Measurements from ENCODE around the gene SFT2D3.

SFT2D3 gene

GRCh38 chr2:127705391-127706065 is 4.2 kb downstream of the SFT2D3 start:
- peaks cover 33% of the 10 kb centered on the region for H3K4me1 ChIP-seq (ENCODE audit: insufficient read depth, low read length)
- H3K27ac ChIP-seq (ENCODE audit: low read depth, low read length) = no peak overlapping the region
- H3K9ac ChIP-seq (ENCODE audit: low read length) = no peak overlapping the region
- no peak overlapping the region for H3K4me3 ChIP-seq (ENCODE audit: low read depth in 1 of 2, low read length in 2 of 2)
- no peaks in the 10 kb centered on the region for H3K27me3 ChIP-seq (ENCODE audit: control insufficient read depth in 1 of 2, insufficient read depth in 2 of 2, low read length in 2 of 2)
- peaks cover 58% of the 10 kb centered on the region for H3K36me3 ChIP-seq (ENCODE audit: insufficient read depth, low read length)
- no peaks in the 10 kb centered on the region for H3K9me3 ChIP-seq (ENCODE audit: low read length)

GRCh38 chr2:127706215-127706990 is 5.1 kb downstream of the SFT2D3 start:
- Histone ChIP-seq H3K27ac (ENCODE audit: low read depth, low read length) (no peak overlapping the region), H3K4me3 (ENCODE audit: low read depth in 1 of 2, low read length in 2 of 2) (no peak overlapping the region), H3K4me1 (ENCODE audit: insufficient read depth, low read length) (peaks cover 29% of the 10 kb centered on the region), H3K9me3 (ENCODE audit: low read length) (no peaks in the 10 kb centered on the region), H3K27me3 (ENCODE audit: control insufficient read depth in 1 of 2, insufficient read depth in 2 of 2, low read length in 2 of 2) (no peaks in the 10 kb centered on the region), H3K36me3 (ENCODE audit: insufficient read depth, low read length) (peaks cover 60% of the 10 kb centered on the region), H3K9ac (ENCODE audit: low read length) (no peak overlapping the region)

- Histone ChIP-seq H3K27me3 (ENCODE audit: control insufficient read depth in 1 of 2, insufficient read depth in 2 of 2, low read length in 2 of 2) (no peaks in the 10 kb centered on the region), H3K27ac (ENCODE audit: low read depth, low read length) (no peak overlapping the region), H3K4me3 (ENCODE audit: low read depth in 1 of 2, low read length in 2 of 2) (no peak overlapping the region), H3K9ac (ENCODE audit: low read length) (no peak overlapping the region), H3K4me1 (ENCODE audit: insufficient read depth, low read length) (peaks cover 19% of the 10 kb centered on the region), H3K36me3 (ENCODE audit: insufficient read depth, low read length) (peaks cover 59% of the 10 kb centered on the region), H3K9me3 (ENCODE audit: low read length) (no peaks in the 10 kb centered on the region)
Observed at GRCh38 chr2:127707890-127708648, 6.8 kb downstream of the SFT2D3 start.

GRCh38 chr2:127709336-127709735 is 8.0 kb downstream of the SFT2D3 start:
- peaks cover 10% of the 10 kb centered on the region for H3K4me1 ChIP-seq (ENCODE audit: insufficient read depth, low read length)
- no peak overlapping the region for H3K9ac ChIP-seq (ENCODE audit: low read length)
- H3K36me3 ChIP-seq (ENCODE audit: insufficient read depth, low read length) = peaks cover 55% of the 10 kb centered on the region

GRCh38 chr2:127712999-127713398 is 11.7 kb downstream of the SFT2D3 start:
- no peaks in the 10 kb centered on the region for H3K9me3 ChIP-seq (ENCODE audit: low read length)
- H3K9ac ChIP-seq (ENCODE audit: low read length) = no peak overlapping the region
- no peak overlapping the region for H3K27ac ChIP-seq (ENCODE audit: low read depth, low read length)
- H3K27me3 ChIP-seq (ENCODE audit: control insufficient read depth in 1 of 2, insufficient read depth in 2 of 2, low read length in 2 of 2) = no peaks in the 10 kb centered on the region
- no peak overlapping the region for H3K4me3 ChIP-seq (ENCODE audit: low read depth in 1 of 2, low read length in 2 of 2)
- H3K36me3 ChIP-seq (ENCODE audit: insufficient read depth, low read length) = peaks cover 46% of the 10 kb centered on the region
- peaks cover 7% of the 10 kb centered on the region for H3K4me1 ChIP-seq (ENCODE audit: insufficient read depth, low read length)

More at GRCh38 chr2:127709336-127709735, 8.0 kb downstream of the SFT2D3 start:
- H3K27me3 ChIP-seq (ENCODE audit: control insufficient read depth in 1 of 2, insufficient read depth in 2 of 2, low read length in 2 of 2) = no peaks in the 10 kb centered on the region
- H3K9me3 ChIP-seq (ENCODE audit: low read length) = no peaks in the 10 kb centered on the region
- no peak overlapping the region for H3K4me3 ChIP-seq (ENCODE audit: low read depth in 1 of 2, low read length in 2 of 2)
- H3K27ac ChIP-seq (ENCODE audit: low read depth, low read length) = no peak overlapping the region

GRCh38 chr2:127713562-127713961 is 12.3 kb downstream of the SFT2D3 start:
- no peak overlapping the region for H3K4me3 ChIP-seq (ENCODE audit: low read depth in 1 of 2, low read length in 2 of 2)
- peaks cover 1% of the 10 kb centered on the region for H3K4me1 ChIP-seq (ENCODE audit: insufficient read depth, low read length)
- H3K27ac ChIP-seq (ENCODE audit: low read depth, low read length) = no peak overlapping the region
- H3K9me3 ChIP-seq (ENCODE audit: low read length) = no peaks in the 10 kb centered on the region
- no peak overlapping the region for H3K9ac ChIP-seq (ENCODE audit: low read length)
- peaks cover 46% of the 10 kb centered on the region for H3K36me3 ChIP-seq (ENCODE audit: insufficient read depth, low read length)
- no peaks in the 10 kb centered on the region for H3K27me3 ChIP-seq (ENCODE audit: control insufficient read depth in 1 of 2, insufficient read depth in 2 of 2, low read length in 2 of 2)

- H3K27ac ChIP-seq (ENCODE audit: low read depth, low read length) = no peak overlapping the region
- H3K27me3 ChIP-seq (ENCODE audit: control insufficient read depth in 1 of 2, insufficient read depth in 2 of 2, low read length in 2 of 2) = no peaks in the 10 kb centered on the region
- H3K9ac ChIP-seq (ENCODE audit: low read length) = no peak overlapping the region
- H3K4me3 ChIP-seq (ENCODE audit: low read depth in 1 of 2, low read length in 2 of 2) = no peak overlapping the region
- H3K36me3 ChIP-seq (ENCODE audit: insufficient read depth, low read length) = peaks cover 47% of the 10 kb centered on the region
- no peaks in the 10 kb centered on the region for H3K4me1 ChIP-seq (ENCODE audit: insufficient read depth, low read length)
- H3K9me3 ChIP-seq (ENCODE audit: low read length) = no peaks in the 10 kb centered on the region
Observed at GRCh38 chr2:127715778-127716449, 14.6 kb downstream of the SFT2D3 start.

- Histone ChIP-seq H3K9me3 (ENCODE audit: low read length) (no peaks in the 10 kb centered on the region), H3K27ac (ENCODE audit: low read depth, low read length) (no peak overlapping the region), H3K4me1 (ENCODE audit: insufficient read depth, low read length) (no peaks in the 10 kb centered on the region), H3K4me3 (ENCODE audit: low read depth in 1 of 2, low read length in 2 of 2) (no peak overlapping the region), H3K27me3 (ENCODE audit: control insufficient read depth in 1 of 2, insufficient read depth in 2 of 2, low read length in 2 of 2) (no peaks in the 10 kb centered on the region), H3K9ac (ENCODE audit: low read length) (no peak overlapping the region), H3K36me3 (ENCODE audit: insufficient read depth, low read length) (peaks cover 66% of the 10 kb centered on the region)
Observed at GRCh38 chr2:127718271-127718670, 17.0 kb downstream of the SFT2D3 start.

GRCh38 chr2:127719301-127720218 is 18.3 kb downstream of the SFT2D3 start:
- no peaks in the 10 kb centered on the region for H3K4me1 ChIP-seq (ENCODE audit: insufficient read depth, low read length)
- H3K36me3 ChIP-seq (ENCODE audit: insufficient read depth, low read length) = peaks cover 67% of the 10 kb centered on the region
- H3K27me3 ChIP-seq (ENCODE audit: control insufficient read depth in 1 of 2, insufficient read depth in 2 of 2, low read length in 2 of 2) = no peaks in the 10 kb centered on the region
- no peak overlapping the region for H3K9ac ChIP-seq (ENCODE audit: low read length)
- H3K9me3 ChIP-seq (ENCODE audit: low read length) = no peaks in the 10 kb centered on the region
- H3K4me3 ChIP-seq (ENCODE audit: low read depth in 1 of 2, low read length in 2 of 2) = no peak overlapping the region
- H3K27ac ChIP-seq (ENCODE audit: low read depth, low read length) = no peak overlapping the region

GRCh38 chr2:127721311-127721977 is 20.1 kb downstream of the SFT2D3 start:
- H3K9me3 ChIP-seq (ENCODE audit: low read length) = no peaks in the 10 kb centered on the region
- H3K36me3 ChIP-seq (ENCODE audit: insufficient read depth, low read length) = peaks cover 56% of the 10 kb centered on the region
- no peak overlapping the region for H3K4me3 ChIP-seq (ENCODE audit: low read depth in 1 of 2, low read length in 2 of 2)
- no peaks in the 10 kb centered on the region for H3K4me1 ChIP-seq (ENCODE audit: insufficient read depth, low read length)
- no peaks in the 10 kb centered on the region for H3K27me3 ChIP-seq (ENCODE audit: control insufficient read depth in 1 of 2, insufficient read depth in 2 of 2, low read length in 2 of 2)
- no peak overlapping the region for H3K9ac ChIP-seq (ENCODE audit: low read length)
- H3K27ac ChIP-seq (ENCODE audit: low read depth, low read length) = no peak overlapping the region
